ENCODE data around the gene ZNF638.

GRCh38 chr2:71341645-71342044, 10.1 kb downstream of the ZNF638 start:
- TF ChIP-seq CTCF (IDR thresholded peaks at IDR 0.05) (no peak), POLR2A (IDR thresholded peaks at IDR 0.05) (no peak)

Measured in thyroid gland (tissue), 4 donors.